Activated CD8-positive, alpha-beta memory T cell treated with anti-CD3 and anti-CD28 coated beads for 1 hour (primary cell): ENCODE results near the gene MRE11.
"Not testable (repeated sequence)": the region's sequence is repeated elsewhere in the genome, so short reads cannot be mapped to it uniquely, and the experiment has no call there.

Source experiments
- DNase-seq, 2 donors: peaks; one replicate each; pipeline ENCODE4 v3.0.0-alpha.2; 2020; ENCODE audit warnings: low read depth in 1 of 2; ENCODE audit errors: extremely low read depth in 1 of 2

MRE11 gene

DNA sequence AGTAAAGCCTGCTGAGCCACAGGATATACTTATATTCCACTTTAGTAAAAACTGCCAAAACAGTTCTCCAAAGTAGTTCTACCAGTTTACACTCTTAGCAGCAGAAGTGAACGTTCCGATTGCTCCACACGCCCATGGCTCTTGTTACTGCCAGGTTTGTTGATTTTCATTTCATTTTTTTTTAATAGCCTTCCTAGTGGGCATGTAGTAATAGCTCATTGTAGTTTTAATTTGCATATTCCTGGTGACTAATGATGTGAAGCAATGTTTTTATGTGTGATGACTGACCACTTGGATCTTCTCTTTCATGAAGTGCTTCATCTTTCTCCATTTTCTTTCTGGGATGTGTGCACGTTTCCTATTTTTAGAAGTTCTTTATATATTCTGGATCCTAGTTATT is 13.8 kb upstream of the MRE11 start:
- DNase-seq: no peak

DNA sequence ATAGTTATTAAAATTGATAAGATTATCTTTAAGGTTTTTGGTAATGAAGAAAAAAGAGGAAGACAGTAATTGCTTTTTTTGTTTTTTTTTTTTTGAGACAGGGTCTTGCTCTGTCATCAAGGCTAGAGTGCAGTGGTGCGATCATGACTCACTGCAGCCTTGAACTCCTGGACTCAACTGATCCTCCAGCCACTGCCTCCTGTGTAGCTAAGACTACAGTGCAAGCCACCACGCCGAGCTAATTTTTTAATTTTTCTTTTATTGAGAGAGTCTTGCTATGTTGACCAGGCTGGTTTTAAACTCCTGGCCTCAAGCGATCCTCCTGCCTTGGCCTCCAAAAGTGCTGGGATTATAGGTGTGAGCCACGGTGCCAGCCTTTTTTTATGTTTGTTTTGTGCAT is 12.9 kb upstream of the MRE11 start:
- DNase-seq: not testable (repeated sequence)

DNA sequence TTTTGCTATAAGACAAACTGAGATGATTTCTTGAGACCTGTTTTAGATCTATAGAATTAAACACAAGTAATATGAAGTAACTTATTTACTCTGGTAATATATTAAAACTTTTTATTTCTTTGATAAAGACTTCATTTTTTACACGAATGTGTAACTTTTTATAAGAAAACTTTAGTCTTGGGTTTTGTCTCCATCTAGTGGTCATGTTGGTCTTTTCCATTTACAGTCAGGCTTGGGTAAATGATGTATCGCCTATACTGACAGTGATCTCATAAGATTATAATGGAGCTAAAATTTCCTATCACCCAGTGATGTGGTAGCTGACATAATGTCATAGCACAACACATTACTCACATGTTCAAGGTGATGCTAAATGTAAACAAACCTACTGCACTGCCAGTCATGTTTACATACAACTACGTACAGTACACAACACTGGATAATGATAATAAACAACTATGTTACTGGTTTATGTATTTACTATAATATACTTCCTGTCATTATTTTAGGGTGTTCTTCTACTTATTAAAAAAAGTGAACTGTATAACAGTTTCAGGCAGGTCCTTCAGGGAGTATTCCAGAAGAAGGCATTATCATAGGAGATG is 11.1 kb upstream of the MRE11 start:
- no peak for DNase-seq

DNA sequence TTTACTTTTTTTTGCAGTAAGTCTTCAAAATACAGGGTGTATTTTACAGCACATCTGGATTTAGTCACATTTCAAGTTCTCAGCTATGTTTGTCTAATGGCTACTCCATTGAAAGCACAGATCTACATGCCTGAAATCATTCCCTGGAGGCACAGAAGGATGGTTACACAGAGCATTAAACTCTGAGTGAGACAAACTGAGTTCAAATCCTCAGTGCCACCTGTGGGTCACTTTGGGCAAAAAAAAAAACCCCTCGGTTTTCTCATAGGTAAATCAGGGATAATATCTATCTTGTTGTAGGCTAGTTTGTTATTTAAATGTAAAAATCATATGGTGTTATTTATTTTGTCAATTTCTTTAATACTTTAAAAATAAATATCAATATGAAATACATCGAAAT is 7.9 kb upstream of the MRE11 start:
- no peak for DNase-seq

DNA sequence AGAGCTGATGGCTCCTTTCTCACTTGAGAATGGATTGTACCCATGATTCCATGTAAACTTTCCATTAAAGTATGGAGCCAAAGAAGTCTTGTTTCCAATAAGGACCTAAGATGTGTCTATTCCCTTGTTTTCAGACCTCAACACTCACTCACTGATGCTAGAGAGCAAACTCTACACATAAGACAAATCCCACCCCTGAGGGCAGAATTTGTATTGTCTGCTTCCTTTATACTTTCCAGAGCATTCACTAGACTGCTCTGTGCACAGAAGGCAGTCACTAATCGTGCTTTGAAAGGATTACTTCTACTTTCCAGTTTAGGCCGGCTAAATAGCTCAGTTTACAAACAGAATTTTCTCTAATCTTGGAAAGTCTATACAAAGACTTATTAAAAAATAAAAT is 6.5 kb upstream of the MRE11 start:
- no peak for DNase-seq

DNA sequence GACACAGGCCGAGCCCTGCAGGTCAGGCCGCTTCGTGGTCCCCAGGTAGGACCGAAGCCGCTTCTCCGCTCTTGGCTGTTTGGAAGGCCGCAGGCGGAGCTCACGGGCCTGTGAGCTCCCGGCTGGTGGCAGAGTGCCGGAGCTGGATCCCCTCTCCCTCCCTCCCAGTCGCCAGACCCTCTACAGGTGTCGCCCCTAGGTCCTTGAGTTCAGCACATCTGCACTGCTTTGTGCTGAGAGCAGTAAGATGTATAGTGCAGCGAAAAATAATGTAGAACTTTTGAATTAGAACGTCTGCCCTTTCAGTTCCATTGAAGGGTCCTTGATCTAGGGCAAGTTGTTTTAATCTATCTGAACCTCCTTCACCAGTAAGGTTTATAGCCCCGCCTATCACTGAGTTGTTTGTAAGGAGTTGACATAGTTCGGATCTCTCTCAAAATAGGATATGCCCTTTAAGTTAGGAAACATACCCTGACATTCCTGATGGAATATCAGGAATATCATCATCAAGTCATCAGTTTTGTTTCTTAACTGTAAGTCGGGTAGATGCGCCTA is 559 bp upstream of the MRE11 start:
- no peak for DNase-seq

DNA sequence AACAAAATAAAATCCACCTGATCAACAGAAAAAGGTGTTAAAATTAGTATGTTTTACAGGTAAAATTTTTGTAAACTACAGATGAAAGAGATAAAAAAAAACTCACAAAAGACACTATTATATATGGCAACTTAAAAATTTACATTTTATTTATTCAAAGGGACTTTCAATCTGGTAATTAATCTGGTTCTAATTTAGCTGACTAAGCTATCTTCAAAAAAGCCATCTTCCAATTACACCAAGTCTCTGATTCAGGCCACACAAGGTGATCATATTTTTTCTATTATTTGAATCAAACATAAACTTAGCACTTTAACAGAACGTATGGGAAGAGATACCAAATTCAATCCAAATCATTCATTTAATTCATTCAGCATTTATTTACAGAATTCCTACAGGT is 7.6 kb downstream of the MRE11 start:
- no peak for DNase-seq

DNA sequence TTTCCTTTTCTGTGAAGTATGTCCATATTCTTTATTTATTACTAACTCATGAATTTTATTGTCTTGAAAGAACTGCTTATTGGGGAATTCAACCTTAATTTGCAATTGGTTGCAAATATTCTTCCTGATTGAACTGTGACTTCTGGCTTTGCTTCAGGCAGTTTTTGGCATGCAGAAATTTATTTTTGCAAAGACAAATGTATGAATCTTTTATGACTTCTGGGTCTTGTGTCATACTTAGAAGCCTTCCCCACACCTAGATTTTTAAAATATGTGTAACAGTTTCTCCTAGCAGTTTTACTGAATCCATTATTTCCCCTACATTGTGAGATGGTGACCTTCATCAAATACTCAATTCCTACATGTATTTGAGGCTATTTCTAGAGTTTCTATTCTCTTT is 12.3 kb downstream of the MRE11 start:
- no peak for DNase-seq

DNA sequence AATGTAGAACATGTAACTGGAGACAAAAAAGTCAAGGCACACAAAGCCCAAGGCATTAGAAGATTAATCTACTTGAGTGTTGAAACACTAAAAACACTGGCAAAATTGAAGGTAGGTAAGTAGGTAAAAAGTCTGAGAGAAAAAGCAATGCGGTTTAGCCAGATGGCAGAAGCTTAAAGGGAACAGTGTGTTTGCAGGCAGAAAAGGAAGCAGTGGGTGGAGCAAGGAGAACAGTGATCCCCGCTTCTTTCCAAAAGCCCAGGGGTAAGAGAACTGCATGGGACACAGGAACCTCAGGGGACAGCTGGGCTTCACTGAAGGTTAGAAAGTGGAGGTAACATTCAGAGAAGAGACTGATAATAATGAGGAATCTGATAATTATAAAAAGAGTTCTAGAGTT is 16.0 kb downstream of the MRE11 start:
- no peak for DNase-seq

DNA sequence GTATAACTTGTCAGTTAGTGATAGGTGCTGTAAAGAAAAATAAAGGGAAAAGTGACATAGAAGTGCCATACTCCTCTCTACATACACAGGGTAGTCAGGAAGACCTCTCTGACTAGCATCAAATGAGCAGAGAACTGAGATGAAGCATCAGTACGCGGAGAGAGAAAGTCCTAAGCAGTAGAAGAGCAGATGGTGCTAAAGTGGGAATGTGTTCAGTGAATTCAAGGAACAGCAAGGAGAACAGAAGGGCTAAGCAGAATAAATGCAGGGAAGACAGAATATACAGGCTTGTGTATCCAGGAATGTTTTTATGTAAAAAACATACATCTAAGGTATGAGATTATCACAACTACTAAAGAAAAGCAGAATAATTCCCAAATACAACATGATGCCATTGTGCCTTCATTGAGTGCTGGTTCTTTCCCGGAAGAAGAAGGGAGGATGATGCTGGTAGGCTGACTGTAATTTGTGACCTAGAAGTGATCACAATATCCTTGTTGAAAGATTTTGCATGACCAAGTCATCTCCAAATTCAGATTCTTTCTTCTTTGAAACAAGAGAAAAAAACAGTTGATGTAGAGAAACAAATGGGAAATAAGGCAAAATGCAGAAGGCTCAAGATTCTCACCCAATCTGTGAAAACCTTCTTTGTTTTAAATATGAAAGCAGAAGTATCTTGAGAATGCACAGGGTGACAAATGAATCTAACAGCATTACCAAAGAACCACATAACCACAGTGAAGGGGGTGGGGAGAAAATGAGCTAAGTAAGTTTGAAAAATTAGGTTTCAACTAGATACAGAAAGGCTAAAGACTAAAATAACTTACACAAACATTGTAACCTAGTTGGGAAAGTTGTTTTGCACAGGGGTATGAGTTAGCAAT is 20.5 kb downstream of the MRE11 start:
- DNase-seq: no peak

DNA sequence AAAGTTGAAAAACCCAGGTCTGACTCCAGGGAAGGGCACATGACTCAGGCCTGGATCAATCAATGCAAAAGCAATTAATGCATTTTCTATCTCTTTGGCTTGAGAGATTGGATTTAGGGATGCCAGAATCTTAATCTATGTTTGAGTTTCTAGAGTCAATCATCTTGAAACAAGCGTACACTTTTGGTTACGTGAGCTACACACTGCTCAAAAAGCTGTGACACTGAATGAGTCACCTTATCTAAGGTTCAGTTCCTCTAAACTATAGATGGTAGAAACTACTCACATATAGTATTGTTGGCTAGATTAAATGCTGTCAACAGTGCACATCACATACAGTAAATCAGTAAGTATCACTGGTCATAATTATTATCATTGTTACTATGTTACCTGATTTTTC is 24.2 kb downstream of the MRE11 start:
- DNase-seq: no peak

DNA sequence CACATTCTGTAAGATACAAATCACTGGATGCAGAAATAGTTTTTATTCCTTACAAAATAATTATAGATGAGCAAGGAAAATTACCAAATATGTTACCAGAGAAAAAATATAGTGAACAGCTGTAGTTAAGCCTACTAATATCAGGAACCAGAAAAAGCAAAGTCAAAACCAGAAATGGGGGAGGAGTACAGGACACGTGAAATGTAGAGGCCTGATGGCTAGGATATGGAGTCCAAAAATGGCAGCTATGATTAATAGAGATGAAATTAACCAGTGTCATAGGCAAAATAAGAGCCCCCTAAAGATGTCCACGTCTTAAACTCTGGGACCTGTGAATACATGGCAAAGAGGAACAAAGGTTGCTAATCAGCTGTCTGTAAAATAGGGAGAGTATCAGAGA is 34.1 kb downstream of the MRE11 start:
- DNase-seq: no peak

DNA sequence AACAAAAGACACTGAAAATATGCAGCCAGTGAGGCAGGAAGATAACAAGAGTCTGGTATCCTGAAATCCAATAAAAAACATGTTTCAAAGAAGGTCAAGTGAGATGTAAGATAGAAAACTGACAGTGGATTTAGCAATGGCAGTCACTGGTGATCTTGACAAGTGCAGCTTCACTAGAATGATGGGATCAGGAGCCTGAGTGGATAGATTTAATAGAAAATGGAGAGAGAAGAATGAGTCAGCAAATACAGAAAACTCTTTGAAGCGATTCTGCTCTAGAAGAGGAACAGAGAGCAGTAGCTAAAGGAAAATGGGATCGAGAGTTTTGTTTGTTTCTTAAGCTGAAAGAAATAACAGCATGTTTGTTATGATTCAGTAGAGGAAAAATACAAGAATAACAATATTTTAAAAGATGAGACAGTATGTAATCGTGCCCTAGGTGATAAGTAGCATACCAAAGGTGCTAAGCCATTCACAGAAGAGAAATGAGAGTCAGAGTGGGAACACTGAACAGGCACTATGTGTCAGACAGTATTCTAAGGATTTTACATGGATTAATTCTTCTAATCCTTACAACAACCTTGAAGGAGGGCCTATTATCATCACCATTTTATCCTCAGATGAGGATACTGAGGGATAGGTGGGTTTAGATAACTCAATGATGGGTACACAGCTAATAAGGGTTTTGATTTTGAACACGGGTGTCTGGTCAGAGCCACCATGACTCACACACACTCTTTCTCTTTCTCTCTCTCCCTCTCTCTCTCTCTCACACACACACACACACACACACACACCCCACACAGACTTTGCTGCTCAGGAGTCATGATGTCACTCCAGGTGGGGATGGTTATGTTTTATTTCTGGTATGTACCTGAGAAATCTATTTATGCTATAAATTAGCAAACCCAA is 36.3 kb downstream of the MRE11 start:
- no peak for DNase-seq

DNA sequence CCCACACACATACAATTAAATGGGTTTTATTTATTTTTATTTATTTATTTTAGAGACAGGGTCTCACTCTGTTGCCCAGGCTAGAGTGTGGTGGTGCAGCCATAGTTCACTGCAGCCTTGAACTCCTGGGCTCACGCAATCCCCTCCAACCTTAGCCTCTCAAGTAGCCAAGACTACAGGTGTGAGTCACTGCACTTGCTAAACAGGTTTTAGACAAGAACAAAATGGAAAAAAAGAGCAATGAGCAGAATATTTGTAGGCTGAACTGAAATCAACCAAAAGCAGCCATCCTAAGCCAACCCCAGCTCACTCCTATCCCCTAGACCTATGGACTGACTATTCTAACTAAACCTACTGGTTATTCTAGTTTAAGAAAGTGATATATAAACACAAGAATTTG is 37.8 kb downstream of the MRE11 start:
- no peak for DNase-seq

DNA sequence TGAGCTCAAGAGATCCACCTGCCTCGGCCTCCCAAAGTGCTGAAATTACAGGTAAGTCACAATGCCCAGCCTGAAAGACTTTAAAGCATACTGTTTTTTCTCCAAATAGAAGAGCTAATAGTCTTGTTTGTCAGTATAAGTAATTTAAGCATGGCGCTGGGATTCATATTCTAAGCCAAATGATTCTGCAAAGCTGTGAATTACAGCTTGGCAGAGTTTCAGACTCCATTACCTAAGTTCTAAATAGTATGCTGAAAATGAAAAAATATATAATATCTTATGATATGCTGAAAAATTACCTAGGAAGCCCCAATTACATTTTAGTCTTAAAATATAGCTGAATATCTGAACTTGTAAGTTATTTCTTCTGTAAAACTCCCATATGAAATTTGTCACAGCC is 39.3 kb downstream of the MRE11 start:
- no peak for DNase-seq

DNA sequence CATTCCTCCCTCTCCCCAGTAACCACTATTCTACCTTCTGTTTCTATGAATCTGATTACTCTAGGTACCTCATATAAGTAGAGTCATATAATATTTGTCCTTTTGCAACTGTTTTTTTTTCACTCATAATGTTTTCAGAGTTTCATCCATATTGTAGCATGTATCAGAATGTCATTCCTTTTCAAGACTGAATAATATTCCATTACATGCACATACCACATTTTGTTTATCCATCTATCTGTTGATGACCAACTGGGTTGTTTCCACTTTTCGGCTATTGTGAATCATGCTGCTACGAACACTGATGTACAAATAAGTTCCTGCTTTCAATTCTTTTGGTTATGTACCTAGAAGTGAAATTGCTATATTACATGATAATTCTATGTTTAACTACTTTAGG is 40.7 kb downstream of the MRE11 start:
- DNase-seq: no peak

DNA sequence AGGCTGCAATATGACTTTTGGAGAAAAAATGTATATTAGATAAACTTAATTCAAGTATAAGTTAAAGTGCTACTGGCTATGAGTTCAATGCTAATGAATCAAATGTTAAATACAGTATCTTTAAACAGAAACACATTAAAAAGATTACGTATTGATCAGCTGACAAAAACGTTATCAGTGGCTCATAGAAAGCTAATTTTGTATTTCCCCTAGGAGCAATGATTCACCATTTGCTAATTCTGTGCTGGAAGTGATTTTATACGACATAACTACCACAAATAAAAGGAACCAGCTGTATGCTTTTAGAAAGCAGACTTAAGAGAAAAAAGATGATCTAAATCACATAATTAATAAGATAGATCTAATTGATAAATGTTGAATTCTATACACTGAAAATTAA is 43.6 kb downstream of the MRE11 start:
- DNase-seq: no peak

DNA sequence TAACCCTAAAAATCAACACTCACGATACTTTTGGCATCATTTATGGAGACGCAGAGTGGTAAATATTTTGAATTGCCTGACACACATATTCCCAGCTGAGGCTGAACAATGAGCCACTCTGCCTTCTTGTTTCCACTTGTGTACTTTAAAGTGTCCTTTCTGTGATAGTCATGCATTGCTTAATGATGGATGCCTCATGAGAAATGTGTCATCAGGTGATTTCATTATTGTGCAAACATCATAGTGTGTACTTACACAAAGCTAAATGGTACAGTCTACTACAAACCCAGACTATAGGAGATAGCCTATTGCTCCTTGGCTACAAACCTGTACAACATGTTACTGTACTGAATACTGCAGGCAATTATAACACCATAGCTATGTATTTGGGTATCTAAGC is 44.2 kb downstream of the MRE11 start:
- DNase-seq: no peak

DNA sequence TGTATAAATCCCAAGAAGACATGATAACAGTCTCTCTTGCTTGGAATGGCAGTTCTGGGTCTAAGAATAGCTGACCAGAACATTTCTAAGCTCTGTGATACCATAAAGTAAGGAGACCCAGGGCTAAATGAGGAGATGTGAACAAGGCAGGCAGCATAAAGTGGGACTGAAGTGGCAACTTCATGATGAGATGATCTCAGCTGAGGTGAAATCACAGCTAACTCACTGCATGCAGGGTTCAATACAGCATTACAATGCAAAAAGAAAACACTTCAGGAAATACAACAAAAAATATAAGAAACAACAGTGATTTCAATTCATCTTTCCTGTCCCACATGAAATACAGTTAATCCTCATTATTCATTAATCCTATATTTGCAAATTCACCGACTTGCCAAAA is 44.6 kb downstream of the MRE11 start:
- no peak for DNase-seq

DNA sequence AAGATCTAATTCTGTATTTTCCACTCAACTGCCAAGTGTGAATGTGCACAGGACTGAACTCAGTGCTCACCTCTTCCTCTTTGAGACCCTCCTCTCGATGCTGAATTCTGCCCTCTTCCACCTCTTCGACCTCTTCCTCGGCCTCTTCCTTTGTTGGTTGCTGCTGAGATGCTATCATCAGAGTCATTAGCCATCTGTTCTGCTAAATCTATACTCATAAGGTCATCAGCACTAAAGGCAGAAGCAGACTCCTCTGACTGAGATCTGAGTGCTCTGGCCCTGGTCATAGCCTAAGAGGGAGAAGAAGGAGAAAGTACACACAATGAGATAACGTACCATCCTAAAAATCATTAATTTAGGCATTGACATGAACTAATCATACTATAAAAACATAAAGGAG is 46.5 kb downstream of the MRE11 start:
- no peak for DNase-seq

DNA sequence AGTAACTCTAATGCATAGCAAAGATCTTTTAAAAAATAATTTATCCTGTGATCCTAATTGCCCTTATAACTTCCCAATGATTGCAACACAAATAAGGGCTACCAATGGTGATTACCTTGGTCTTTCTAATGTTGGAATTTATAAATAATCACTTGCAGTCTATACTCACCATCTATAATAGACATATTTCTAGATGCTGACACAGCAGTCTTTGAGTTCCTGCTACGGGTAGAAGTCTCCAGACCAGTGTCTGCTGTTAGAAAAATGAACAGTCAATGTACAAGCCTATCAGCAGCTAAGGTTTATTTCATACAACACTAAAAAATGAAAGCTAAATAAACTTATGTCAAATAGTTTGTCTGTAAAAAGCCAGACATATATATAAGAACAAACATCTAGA is 48.0 kb downstream of the MRE11 start:
- DNase-seq: no peak
